DOHH2 (cell line): Measurements from ENCODE around the gene CAND1.

Experiments used
- H3F3A ChIP-seq: fragments of 200-600 bp; sonication (generic), shearing (Covaris generic); 2 replicates; pipeline ENCODE4 v1.6.0; 2016; ENCODE audit warnings: antibody characterized with exemption, mild to moderate bottlenecking; ENCODE audit not compliant: control insufficient read depth, insufficient read depth
- H3K27ac ChIP-seq: fragments of 200-600 bp; sonication (generic); 2 replicates; pipeline ENCODE4 v1.5.1; 2014; ENCODE audit warnings: low read depth, mild to moderate bottlenecking, low read length, moderate library complexity
- H3K27me3 ChIP-seq: fragments of 200-600 bp; sonication (generic); 2 replicates; pipeline ENCODE4 v1.6.1; 2014; ENCODE audit warnings: mild to moderate bottlenecking, low read length, mixed read lengths; ENCODE audit not compliant: control insufficient read depth
- H3K36me3 ChIP-seq: fragments of 200-600 bp; sonication (generic); 2 replicates; pipeline ENCODE4 v1.6.1; 2014; ENCODE audit warnings: mild to moderate bottlenecking, low read length, moderate library complexity, mixed read lengths; ENCODE audit not compliant: control insufficient read depth
- H3K4me1 ChIP-seq: fragments of 200-600 bp; sonication (generic); 2 replicates; pipeline ENCODE4 v1.6.1; 2014; ENCODE audit warnings: mild to moderate bottlenecking, low read length, mixed read lengths; ENCODE audit not compliant: control insufficient read depth
- H3K4me2 ChIP-seq: fragments of 200-600 bp; sonication (generic); 2 replicates; pipeline ENCODE4 v1.6.0; 2014; ENCODE audit warnings: mild to moderate bottlenecking, low read length, moderate library complexity
- H3K4me3 ChIP-seq: fragments of 200-600 bp; sonication (generic); 2 replicates; pipeline ENCODE4 v1.5.1; 2014; ENCODE audit warnings: mild to moderate bottlenecking, low read length, mixed read lengths
- H3K79me2 ChIP-seq: fragments of 200-600 bp; sonication (generic); 2 replicates; pipeline ENCODE4 v1.6.1; 2014; ENCODE audit warnings: mild to moderate bottlenecking, low read length, mixed read lengths; ENCODE audit not compliant: control insufficient read depth
- H3K9me2 ChIP-seq: fragments of 200-600 bp; sonication (generic); replicated peaks from 2 replicates; pipeline ENCODE4 v1.6.1; 2014; ENCODE audit warnings: mild to moderate bottlenecking, low read length, mixed read lengths; ENCODE audit not compliant: control insufficient read depth
- H3K9me3 ChIP-seq: fragments of 200-600 bp; sonication (generic); 2 replicates; pipeline ENCODE4 v1.6.1; 2014; ENCODE audit warnings: antibody characterized with exemption, low read length, mixed read lengths; ENCODE audit not compliant: control insufficient read depth, insufficient read depth
- H4K20me1 ChIP-seq: fragments of 200-600 bp; sonication (generic); 2 replicates; pipeline ENCODE4 v1.6.0; 2014; ENCODE audit warnings: low read depth, mild to moderate bottlenecking, antibody characterized with exemption, low read length, moderate library complexity; ENCODE audit not compliant: control insufficient read depth, insufficient read depth
- EZH2phosphoT487 ChIP-seq: fragments of 200-600 bp; sonication (generic); IDR thresholded peaks from 2 replicates; pipeline ENCODE4 v1.6.1; 2017; ENCODE audit warnings: borderline replicate concordance, mild to moderate bottlenecking, antibody characterized with exemption, low read length, moderate library complexity, mixed read lengths
- TF ChIP-seq, protein P1 (sequence below): fragments of 200-600 bp; sonication (generic); IDR thresholded peaks from one replicate; pipeline ENCODE4 v1.5.1; 2014; ENCODE audit warnings: antibody characterized with exemption, mild to moderate bottlenecking, low read depth, low read length; ENCODE audit not compliant: poor library complexity, severe bottlenecking

Gene CAND1

DNA sequence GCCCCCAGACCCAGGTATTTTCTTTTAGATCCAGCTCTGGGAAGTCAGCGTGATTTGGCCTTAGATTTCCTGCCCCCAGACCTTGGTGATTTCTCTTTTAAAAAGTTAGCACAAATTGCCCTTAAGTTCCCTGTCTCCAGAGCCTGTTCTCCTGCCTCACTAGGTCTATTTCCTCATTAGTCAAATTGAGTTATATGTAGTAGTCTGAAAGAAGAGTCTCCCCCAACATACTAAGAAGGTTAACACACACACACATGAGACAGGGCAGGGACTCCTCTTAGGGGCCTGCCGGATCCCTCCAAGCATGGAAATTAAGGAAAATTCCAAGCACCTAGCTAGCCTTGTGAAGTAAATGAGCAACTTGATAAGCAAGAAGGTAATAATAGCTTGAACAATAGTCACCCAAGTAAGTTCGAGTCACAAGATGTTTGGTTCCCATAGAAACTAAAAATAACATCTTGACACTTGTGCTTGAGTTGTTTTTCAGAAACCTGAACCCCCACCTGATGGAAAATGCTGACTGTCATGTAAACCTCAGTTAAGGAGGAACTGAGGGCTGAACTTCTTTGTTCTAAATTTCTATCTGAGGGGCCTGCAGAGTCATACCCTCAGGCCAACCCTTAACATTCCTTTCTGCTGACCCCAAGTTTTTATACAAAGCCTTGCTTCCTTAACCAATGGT lies 51.6 kb downstream of the CAND1 start:
- Histone ChIP-seq H3K36me3 (peaks cover 45% of the 10 kb centered on the region), H3K4me2 (no peak overlapping the region), H3K9me2 (no peaks in the 10 kb centered on the region), H3K4me3 (no peak overlapping the region), H4K20me1 (no peaks in the 10 kb centered on the region), H3F3A (no peaks in the 10 kb centered on the region), H3K9me3 (no peaks in the 10 kb centered on the region), H3K4me1 (no peaks in the 10 kb centered on the region), H3K27me3 (no peaks in the 10 kb centered on the region), H3K27ac (no peak overlapping the region), H3K79me2 (no peaks in the 10 kb centered on the region)
- TF ChIP-seq, protein P1, sequence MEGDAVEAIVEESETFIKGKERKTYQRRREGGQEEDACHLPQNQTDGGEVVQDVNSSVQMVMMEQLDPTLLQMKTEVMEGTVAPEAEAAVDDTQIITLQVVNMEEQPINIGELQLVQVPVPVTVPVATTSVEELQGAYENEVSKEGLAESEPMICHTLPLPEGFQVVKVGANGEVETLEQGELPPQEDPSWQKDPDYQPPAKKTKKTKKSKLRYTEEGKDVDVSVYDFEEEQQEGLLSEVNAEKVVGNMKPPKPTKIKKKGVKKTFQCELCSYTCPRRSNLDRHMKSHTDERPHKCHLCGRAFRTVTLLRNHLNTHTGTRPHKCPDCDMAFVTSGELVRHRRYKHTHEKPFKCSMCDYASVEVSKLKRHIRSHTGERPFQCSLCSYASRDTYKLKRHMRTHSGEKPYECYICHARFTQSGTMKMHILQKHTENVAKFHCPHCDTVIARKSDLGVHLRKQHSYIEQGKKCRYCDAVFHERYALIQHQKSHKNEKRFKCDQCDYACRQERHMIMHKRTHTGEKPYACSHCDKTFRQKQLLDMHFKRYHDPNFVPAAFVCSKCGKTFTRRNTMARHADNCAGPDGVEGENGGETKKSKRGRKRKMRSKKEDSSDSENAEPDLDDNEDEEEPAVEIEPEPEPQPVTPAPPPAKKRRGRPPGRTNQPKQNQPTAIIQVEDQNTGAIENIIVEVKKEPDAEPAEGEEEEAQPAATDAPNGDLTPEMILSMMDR: no peak
- no peak for TF ChIP-seq EZH2phosphoT487

DNA sequence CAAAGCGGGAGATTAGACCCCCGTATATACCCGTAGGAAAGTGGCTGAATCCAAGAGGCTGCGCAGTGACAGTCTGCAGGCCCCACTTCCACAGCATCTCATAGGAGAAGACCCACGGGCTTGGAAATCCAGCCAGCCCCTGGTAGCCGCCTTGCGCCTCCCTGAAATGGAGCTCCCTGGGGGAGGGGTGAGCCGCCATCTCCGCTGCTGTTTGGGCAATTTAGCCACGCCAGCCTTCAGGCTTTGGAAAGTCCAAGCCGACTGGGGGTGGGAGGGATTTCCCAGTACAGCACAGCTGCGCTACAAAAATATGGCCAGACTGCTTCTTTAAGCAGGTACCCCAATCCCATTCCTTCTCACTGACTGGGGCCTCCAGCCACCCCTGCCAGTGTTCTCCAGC lies 53.4 kb downstream of the CAND1 start:
- Histone ChIP-seq H3K27ac (no peak overlapping the region), H3K4me3 (no peak overlapping the region), H3K4me1 (no peaks in the 10 kb centered on the region), H4K20me1 (no peaks in the 10 kb centered on the region), H3K36me3 (peaks cover 31% of the 10 kb centered on the region), H3K9me3 (no peaks in the 10 kb centered on the region), H3K79me2 (no peaks in the 10 kb centered on the region), H3F3A (0 out of 2 replicates have a peak, but pooled peaks cover 8% of the 10 kb centered on the region), H3K9me2 (no peaks in the 10 kb centered on the region), H3K27me3 (no peaks in the 10 kb centered on the region), H3K4me2 (no peak overlapping the region)
- TF ChIP-seq EZH2phosphoT487: no peak
- TF ChIP-seq, protein P1: no peak

DNA sequence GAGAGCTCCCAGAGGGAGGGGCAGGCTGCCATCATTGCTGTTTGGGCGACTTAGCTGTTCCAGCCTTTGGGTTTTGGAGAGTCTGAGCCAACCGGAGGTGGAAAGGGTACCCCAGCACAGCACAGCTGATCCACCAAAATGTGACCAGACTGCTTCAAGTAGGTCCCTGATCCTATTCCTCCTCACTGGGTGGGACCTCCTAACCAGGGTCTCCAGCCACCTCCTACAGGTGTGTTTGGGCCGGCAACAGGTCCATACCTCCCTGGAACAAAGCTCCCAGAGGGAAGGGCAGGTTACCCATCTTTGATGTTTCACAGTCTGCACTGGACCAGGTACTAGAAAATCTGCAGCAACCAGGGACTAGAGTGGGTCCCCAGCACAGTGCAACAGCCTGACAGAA lies 53.8 kb downstream of the CAND1 start:
- no peaks in the 10 kb centered on the region for H3K4me1 ChIP-seq
- H3K27ac ChIP-seq: no peak overlapping the region
- H3K9me2 ChIP-seq: no peaks in the 10 kb centered on the region
- H4K20me1 ChIP-seq: no peaks in the 10 kb centered on the region
- TF ChIP-seq, protein P1: no peak
- no peak for TF ChIP-seq EZH2phosphoT487
- H3K4me2 ChIP-seq: no peak overlapping the region
- no peak overlapping the region for H3K4me3 ChIP-seq
- no peaks in the 10 kb centered on the region for H3K27me3 ChIP-seq
- no peaks in the 10 kb centered on the region for H3K9me3 ChIP-seq
- no peaks in the 10 kb centered on the region for H3K79me2 ChIP-seq
- 0 out of 2 replicates have a peak, but pooled peaks cover 8% of the 10 kb centered on the region for H3F3A ChIP-seq
- H3K36me3 ChIP-seq: peaks cover 26% of the 10 kb centered on the region
